ENCODE results near the gene CTBP2. TPM values are rescaled to one million over a fixed set of nuclear protein-coding genes. Genes with fewer than 3 reads are reported as not detected.

The CTBP2 gene
- total RNA-seq, 1 donor from 2014 or later = 57.3 TPM

- DNase-seq (ENCODE audit: low read depth) = no peak
- TF ChIP-seq CTCF (conservative IDR thresholded peaks at IDR 0.05; ENCODE audit: low read depth, low read length) = no peak
- H3K4me3 ChIP-seq (ENCODE audit: low read depth, low read length) = no peak overlapping the region
Measured at GRCh38 chr10:125137601-125138438, 22.5 kb downstream of the CTBP2 start.

GRCh38 chr10:125136087-125136486, 24.3 kb downstream of the CTBP2 start:
- TF ChIP-seq CTCF (conservative IDR thresholded peaks at IDR 0.05; ENCODE audit: low read depth, low read length) = no peak
- DNase-seq (ENCODE audit: low read depth) = no peak
- H3K4me3 ChIP-seq (ENCODE audit: low read depth, low read length) = no peak overlapping the region

- no peak for DNase-seq (ENCODE audit: low read depth)
- no peak for TF ChIP-seq CTCF (conservative IDR thresholded peaks at IDR 0.05; ENCODE audit: low read depth, low read length)
- H3K4me3 ChIP-seq (ENCODE audit: low read depth, low read length) = no peak overlapping the region
Measured at GRCh38 chr10:125135771-125136035, 24.7 kb downstream of the CTBP2 start.

GRCh38 chr10:125134916-125135770, 25.2 kb downstream of the CTBP2 start:
- no peak for TF ChIP-seq CTCF (conservative IDR thresholded peaks at IDR 0.05; ENCODE audit: low read depth, low read length)
- H3K4me3 ChIP-seq (ENCODE audit: low read depth, low read length) = no peak overlapping the region
- DNase-seq (ENCODE audit: low read depth) = no peak

GRCh38 chr10:125134483-125134848, 25.9 kb downstream of the CTBP2 start:
- H3K4me3 ChIP-seq (ENCODE audit: low read depth, low read length) = no peak overlapping the region
- no peak for DNase-seq (ENCODE audit: low read depth)
- TF ChIP-seq CTCF (conservative IDR thresholded peaks at IDR 0.05; ENCODE audit: low read depth, low read length) = no peak

GRCh38 chr10:125133696-125134482, 26.5 kb downstream of the CTBP2 start:
- TF ChIP-seq CTCF (conservative IDR thresholded peaks at IDR 0.05; ENCODE audit: low read depth, low read length) = no peak
- no peak for DNase-seq (ENCODE audit: low read depth)
- H3K4me3 ChIP-seq (ENCODE audit: low read depth, low read length) = no peak overlapping the region
